GM18508 (cell line): Measurements from ENCODE around the gene CEP63.

Source experiments
- ATAC-seq: cut with Tn5 transposase; IDR thresholded peaks from one replicate; pipeline ENCODE4 v1.9.1; 2021; ENCODE audit warnings: moderate number of reproducible peaks; ENCODE audit not compliant: insufficient read depth, unreplicated experiment

CEP63 gene

GRCh38 chr3:134466331-134466730 is 19.5 kb upstream of the CEP63 start:
- ATAC-seq: no peak

GRCh38 chr3:134468519-134468918 is 17.3 kb upstream of the CEP63 start:
- no peak for ATAC-seq

GRCh38 chr3:134471521-134472193 is 14.2 kb upstream of the CEP63 start:
- no peak for ATAC-seq

- ATAC-seq: no peak
These were observed 13.0 kb upstream of the CEP63 start for GRCh38 chr3:134472831-134473230.

- no peak for ATAC-seq
These were observed 11.8 kb upstream of the CEP63 start for GRCh38 chr3:134473868-134474546.

GRCh38 chr3:134474956-134475355 is 10.9 kb upstream of the CEP63 start:
- no peak for ATAC-seq

- no peak for ATAC-seq
These were observed 9.6 kb upstream of the CEP63 start for GRCh38 chr3:134476306-134476705.

GRCh38 chr3:134477002-134477401 is 8.9 kb upstream of the CEP63 start:
- no peak for ATAC-seq

GRCh38 chr3:134477938-134478337 is 7.9 kb upstream of the CEP63 start:
- no peak for ATAC-seq

- no peak for ATAC-seq
These were observed 5.3 kb upstream of the CEP63 start for GRCh38 chr3:134480546-134480945.

- no peak for ATAC-seq
These were observed 4.7 kb upstream of the CEP63 start for GRCh38 chr3:134481166-134481565.

- no peak for ATAC-seq
These were observed 3.2 kb upstream of the CEP63 start for GRCh38 chr3:134482622-134483021.

- no peak for ATAC-seq
These were observed 2.5 kb upstream of the CEP63 start for GRCh38 chr3:134483195-134483900.

GRCh38 chr3:134485075-134485717 is 661 bp upstream of the CEP63 start:
- peak; percentile 4 for ATAC-seq

GRCh38 chr3:134486577-134487041 is 752 bp downstream of the CEP63 start:
- peak; percentile 6 for ATAC-seq

GRCh38 chr3:134487406-134487805 is 1.5 kb downstream of the CEP63 start:
- ATAC-seq: no peak

GRCh38 chr3:134494495-134494894 is 8.6 kb downstream of the CEP63 start:
- ATAC-seq: no peak

- ATAC-seq: no peak
These were observed 10.1 kb downstream of the CEP63 start for GRCh38 chr3:134495980-134496379.

- no peak for ATAC-seq
These were observed 10.7 kb downstream of the CEP63 start for GRCh38 chr3:134496471-134497071.

GRCh38 chr3:134503266-134503665 is 17.4 kb downstream of the CEP63 start:
- ATAC-seq: no peak
